Mesendoderm (in vitro differentiated cells): ENCODE data around the gene PKNOX2.

Experiments
- DNase-seq: peaks from one replicate; pipeline ENCODE4 v3.0.0; 2013
- H2AK5ac ChIP-seq: 2 replicates; pipeline ENCODE4 v1.6.1; 2013; ENCODE audit warnings: low read length, inconsistent platforms
- H2BK120ac ChIP-seq: 2 replicates; pipeline ENCODE4 v1.6.1; 2013; ENCODE audit warnings: low read depth, mild to moderate bottlenecking, low read length, moderate library complexity, mixed read lengths
- H2BK15ac ChIP-seq: replicated peaks from 2 replicates; pipeline ENCODE4 v1.6.1; 2013; ENCODE audit warnings: low read depth, mild to moderate bottlenecking, moderate library complexity
- H2BK5ac ChIP-seq: 2 replicates; pipeline ENCODE4 v1.6.1; 2013; ENCODE audit warnings: low read length, inconsistent platforms
- H3K18ac ChIP-seq: 2 replicates; pipeline ENCODE4 v1.6.1; 2013; ENCODE audit warnings: mild to moderate bottlenecking, low read length, mixed read lengths
- H3K23ac ChIP-seq: one replicate; pipeline ENCODE4 v1.6.1; 2013; ENCODE audit warnings: low read length
- H3K27ac ChIP-seq: 2 replicates; pipeline ENCODE4 v1.5.1; 2013; ENCODE audit warnings: low read depth, mild to moderate bottlenecking, inconsistent platforms, low read length, moderate library complexity
- H3K27me3 ChIP-seq: 2 replicates; pipeline ENCODE4 v1.6.1; 2013; ENCODE audit warnings: low read length, control low read depth, mild to moderate bottlenecking, inconsistent platforms; ENCODE audit not compliant: insufficient read depth, poor library complexity
- H3K36me3 ChIP-seq: 2 replicates; pipeline ENCODE4 v1.6.1; 2013; ENCODE audit warnings: low read length, inconsistent platforms; ENCODE audit not compliant: control insufficient read depth, insufficient read depth
- H3K4ac ChIP-seq: one replicate; pipeline ENCODE4 v1.6.1; 2013; ENCODE audit warnings: low read depth, mild to moderate bottlenecking, low read length, moderate library complexity
- H3K4me1 ChIP-seq: 2 replicates; pipeline ENCODE4 v1.6.1; 2013; ENCODE audit warnings: low read depth, low read length, inconsistent platforms; ENCODE audit not compliant: control insufficient read depth
- H3K4me2 ChIP-seq: 2 replicates; pipeline ENCODE4 v1.6.1; 2013; ENCODE audit warnings: low read length
- H3K4me3 ChIP-seq: 2 replicates; pipeline ENCODE4 v1.5.1; 2013; ENCODE audit warnings: mild to moderate bottlenecking, low read length
- H3K56ac ChIP-seq: one replicate; pipeline ENCODE4 v1.6.1; 2013; ENCODE audit warnings: low read length
- H3K79me1 ChIP-seq: 2 replicates; pipeline ENCODE4 v1.6.1; 2013; ENCODE audit warnings: low read length, inconsistent platforms
- H3K79me2 ChIP-seq: 2 replicates; pipeline ENCODE4 v1.6.1; 2013; ENCODE audit warnings: mild to moderate bottlenecking, low read length; ENCODE audit not compliant: control insufficient read depth, insufficient read depth
- H3K9ac ChIP-seq: 2 replicates; pipeline ENCODE4 v1.6.1; 2013; ENCODE audit warnings: low read length, inconsistent platforms
- H4K5ac ChIP-seq: one replicate; pipeline ENCODE4 v1.6.1; 2013; ENCODE audit warnings: low read length
- H4K8ac ChIP-seq: one replicate; pipeline ENCODE4 v1.6.1; 2013; ENCODE audit warnings: low read depth, mild to moderate bottlenecking, control low read depth, low read length, moderate library complexity
- WGBS: extraction: QIAGEN DNeasy Blood & Tissue Kit; methylation state at CpG from one replicate; pipeline ENCODE4 v1.1.7; 2013; ENCODE audit warnings: low lambda C conversion rate, missing lambda C conversion rate; ENCODE audit not compliant: insufficient coverage; ENCODE audit errors: extremely low coverage; 5-methylcytosine and 5-hydroxymethylcytosine counted together

Gene PKNOX2

GRCh38 chr11:125183641-125184040, 19.1 kb downstream of the PKNOX2 start:
- H2BK120ac ChIP-seq, result no peak overlapping the region
- no peak overlapping the region for H3K9ac ChIP-seq
- H4K5ac ChIP-seq, result no peak overlapping the region
- no peak overlapping the region for H3K4me3 ChIP-seq
- H3K4me1 ChIP-seq, result peaks cover 3% of the 10 kb centered on the region
- no peak overlapping the region for H2AK5ac ChIP-seq
- H2BK15ac ChIP-seq, result no peak overlapping the region
- no peaks in the 10 kb centered on the region for H3K79me2 ChIP-seq
- H3K23ac ChIP-seq, result no peak overlapping the region
- H3K4me2 ChIP-seq, result no peak overlapping the region
- no peaks in the 10 kb centered on the region for H3K27me3 ChIP-seq
- no peaks in the 10 kb centered on the region for H3K36me3 ChIP-seq
- no peak overlapping the region for H3K4ac ChIP-seq
- H3K79me1 ChIP-seq, result no peaks in the 10 kb centered on the region
- no peak overlapping the region for H3K18ac ChIP-seq
- no peak overlapping the region for H3K27ac ChIP-seq
- no CpG with 5 or more reads among the region's 1 CpG for WGBS
- H3K56ac ChIP-seq, result no peak overlapping the region
- H4K8ac ChIP-seq, result no peak overlapping the region
- no peak for DNase-seq
- no peak overlapping the region for H2BK5ac ChIP-seq

GRCh38 chr11:125188021-125188420, 23.5 kb downstream of the PKNOX2 start:
- Histone ChIP-seq H3K18ac (no peak overlapping the region), H3K79me1 (no peaks in the 10 kb centered on the region), H2AK5ac (no peak overlapping the region), H3K27ac (no peak overlapping the region), H2BK15ac (no peak overlapping the region), H3K56ac (no peak overlapping the region), H2BK120ac (no peak overlapping the region), H3K27me3 (no peaks in the 10 kb centered on the region), H3K4ac (no peak overlapping the region), H3K23ac (no peak overlapping the region), H3K79me2 (no peaks in the 10 kb centered on the region), H2BK5ac (no peak overlapping the region), H3K4me3 (no peak overlapping the region), H3K4me1 (peaks cover 8% of the 10 kb centered on the region), H3K9ac (no peak overlapping the region), H3K36me3 (no peaks in the 10 kb centered on the region), H4K8ac (no peak overlapping the region), H4K5ac (no peak overlapping the region), H3K4me2 (no peak overlapping the region)
- DNase-seq, result no peak

- H3K4ac ChIP-seq, result no peak overlapping the region
- no peak overlapping the region for H2BK15ac ChIP-seq
- no peak overlapping the region for H3K4me2 ChIP-seq
- no peaks in the 10 kb centered on the region for H3K27me3 ChIP-seq
- no CpG with 5 or more reads among the region's 5 CpGs for WGBS
- H4K5ac ChIP-seq, result no peak overlapping the region
- no peak overlapping the region for H3K9ac ChIP-seq
- H3K23ac ChIP-seq, result no peak overlapping the region
- no peak overlapping the region for H3K56ac ChIP-seq
- H2BK120ac ChIP-seq, result no peak overlapping the region
- no peak overlapping the region for H3K18ac ChIP-seq
- no peak overlapping the region for H2BK5ac ChIP-seq
- H4K8ac ChIP-seq, result no peak overlapping the region
- peaks cover 8% of the 10 kb centered on the region for H3K4me1 ChIP-seq
- no peaks in the 10 kb centered on the region for H3K79me1 ChIP-seq
- no peak overlapping the region for H3K27ac ChIP-seq
- H3K4me3 ChIP-seq, result no peak overlapping the region
- no peak overlapping the region for H2AK5ac ChIP-seq
- H3K79me2 ChIP-seq, result no peaks in the 10 kb centered on the region
- DNase-seq, result no peak
- H3K36me3 ChIP-seq, result no peaks in the 10 kb centered on the region
Measured at GRCh38 chr11:125190566-125190965, 26.0 kb downstream of the PKNOX2 start.

- no peak overlapping the region for H4K5ac ChIP-seq
- H3K27me3 ChIP-seq, result no peaks in the 10 kb centered on the region
- H2BK5ac ChIP-seq, result no peak overlapping the region
- no peak overlapping the region for H4K8ac ChIP-seq
- H3K4me1 ChIP-seq, result peaks cover 8% of the 10 kb centered on the region
- H3K56ac ChIP-seq, result no peak overlapping the region
- no peaks in the 10 kb centered on the region for H3K79me2 ChIP-seq
- H3K23ac ChIP-seq, result no peak overlapping the region
- H3K27ac ChIP-seq, result no peak overlapping the region
- H2BK15ac ChIP-seq, result no peak overlapping the region
- no CpG with 5 or more reads among the region's 9 CpGs for WGBS
- no peak overlapping the region for H3K4ac ChIP-seq
- H3K36me3 ChIP-seq, result no peaks in the 10 kb centered on the region
- peak; percentile 83 for DNase-seq
- no peak overlapping the region for H2AK5ac ChIP-seq
- no peak overlapping the region for H3K4me3 ChIP-seq
- H3K79me1 ChIP-seq, result no peaks in the 10 kb centered on the region
- H3K9ac ChIP-seq, result no peak overlapping the region
- H2BK120ac ChIP-seq, result no peak overlapping the region
- H3K4me2 ChIP-seq, result no peak overlapping the region
- no peak overlapping the region for H3K18ac ChIP-seq
Measured at GRCh38 chr11:125192183-125192582, 27.6 kb downstream of the PKNOX2 start.

- H3K4me1 ChIP-seq, result peaks cover 8% of the 10 kb centered on the region
- no peak overlapping the region for H3K18ac ChIP-seq
- no CpG with 5 or more reads among the region's 11 CpGs for WGBS
- no peak for DNase-seq
- H4K8ac ChIP-seq, result no peak overlapping the region
- no peak overlapping the region for H2BK15ac ChIP-seq
- H3K9ac ChIP-seq, result no peak overlapping the region
- H3K56ac ChIP-seq, result no peak overlapping the region
- no peaks in the 10 kb centered on the region for H3K79me2 ChIP-seq
- no peaks in the 10 kb centered on the region for H3K79me1 ChIP-seq
- no peak overlapping the region for H3K27ac ChIP-seq
- no peaks in the 10 kb centered on the region for H3K27me3 ChIP-seq
- H2BK5ac ChIP-seq, result no peak overlapping the region
- no peak overlapping the region for H3K4ac ChIP-seq
- H3K23ac ChIP-seq, result no peak overlapping the region
- no peak overlapping the region for H2BK120ac ChIP-seq
- H2AK5ac ChIP-seq, result no peak overlapping the region
- no peak overlapping the region for H3K4me2 ChIP-seq
- no peaks in the 10 kb centered on the region for H3K36me3 ChIP-seq
- H3K4me3 ChIP-seq, result no peak overlapping the region
- no peak overlapping the region for H4K5ac ChIP-seq
Measured at GRCh38 chr11:125192717-125193415, 28.3 kb downstream of the PKNOX2 start.

GRCh38 chr11:125193416-125193726, 28.8 kb downstream of the PKNOX2 start:
- Histone ChIP-seq H3K18ac (no peak overlapping the region), H4K8ac (no peak overlapping the region), H3K27ac (no peak overlapping the region), H3K9ac (no peak overlapping the region), H3K4me3 (no peak overlapping the region), H3K4me2 (no peak overlapping the region), H3K56ac (no peak overlapping the region), H2BK5ac (no peak overlapping the region), H3K79me2 (no peaks in the 10 kb centered on the region), H3K79me1 (no peaks in the 10 kb centered on the region), H2BK15ac (no peak overlapping the region), H3K27me3 (no peaks in the 10 kb centered on the region), H3K4me1 (peaks cover 5% of the 10 kb centered on the region), H3K4ac (no peak overlapping the region), H3K36me3 (no peaks in the 10 kb centered on the region), H2AK5ac (peak overlapping the region; percentile 27), H2BK120ac (no peak overlapping the region), H3K23ac (no peak overlapping the region), H4K5ac (no peak overlapping the region)
- DNase-seq, result no peak
- WGBS, result no CpG with 5 or more reads among the region's 4 CpGs
